Measurements from ENCODE around the gene KRT78.
"Not testable (repeated sequence)": the region's sequence is repeated elsewhere in the genome, so short reads cannot be mapped to it uniquely, and the experiment has no call there.

Gene KRT78

GRCh38 chr12:52809166-52809565, 39.6 kb downstream of the KRT78 start:
- DNase-seq, result no peak

- DNase-seq, result no peak
Observed at GRCh38 chr12:52808573-52809160, 40.1 kb downstream of the KRT78 start.

- DNase-seq, result no peak
Observed at GRCh38 chr12:52807544-52808470, 41.0 kb downstream of the KRT78 start.

GRCh38 chr12:52806821-52807543, 41.8 kb downstream of the KRT78 start:
- no peak for DNase-seq

- DNase-seq, result no peak
Observed at GRCh38 chr12:52806169-52806811, 42.5 kb downstream of the KRT78 start.

- DNase-seq, result no peak
Observed at GRCh38 chr12:52805739-52806138, 43.1 kb downstream of the KRT78 start.

GRCh38 chr12:52805000-52805399, 43.8 kb downstream of the KRT78 start:
- no peak for DNase-seq

- DNase-seq, result no peak
Observed at GRCh38 chr12:52802442-52802841, 46.4 kb downstream of the KRT78 start.

- DNase-seq, result peak in 1 of 2 experiments; percentile 33
Observed at GRCh38 chr12:52801773-52802172, 47.0 kb downstream of the KRT78 start.

- DNase-seq, result peak in 1 of 2 experiments; percentile 24
Observed at GRCh38 chr12:52800259-52800917, 48.4 kb downstream of the KRT78 start.

- no peak for DNase-seq
Observed at GRCh38 chr12:52799505-52800211, 49.1 kb downstream of the KRT78 start.

- no peak for DNase-seq
Observed at GRCh38 chr12:52798671-52799504, 49.9 kb downstream of the KRT78 start.

GRCh38 chr12:52798003-52798670, 50.7 kb downstream of the KRT78 start:
- DNase-seq, result no peak

GRCh38 chr12:52797529-52797894, 51.3 kb downstream of the KRT78 start:
- no peak for DNase-seq

- DNase-seq, result no peak
Observed at GRCh38 chr12:52796839-52797528, 51.8 kb downstream of the KRT78 start.

GRCh38 chr12:52796429-52796794, 52.4 kb downstream of the KRT78 start:
- no peak for DNase-seq

GRCh38 chr12:52795694-52796428, 52.9 kb downstream of the KRT78 start, which contains the start of gene KRT3:
Gene KRT3, minus strand, starts transcription at chr12:52796117. Its CDS starts 75 bp downstream, at chr12:52796042.
- DNase-seq, result peak; percentile 80 to 90

- not testable (repeated sequence) for DNase-seq
Observed at GRCh38 chr12:52795332-52795674, 53.5 kb downstream of the KRT78 start.
